ENCODE data around the gene KCNK15. TPM values are rescaled to one million over a fixed set of nuclear protein-coding genes. Genes with fewer than 3 reads are reported as not detected.

KCNK15 gene
- total RNA-seq, 1 donor from 2014 or later: not detected

- Mint-ChIP-seq H3K27ac (ENCODE audit: unreplicated experiment) (no peak overlapping the region), H3K9me3 (no peaks in the 10 kb centered on the region), H3K36me3 (ENCODE audit: low read depth) (no peaks in the 10 kb centered on the region), H3K4me1 (no peaks in the 10 kb centered on the region), H3K27me3 (ENCODE audit: low read depth) (peaks cover 8% of the 10 kb centered on the region), H3K4me3 (no peak overlapping the region)
- no peak for TF ChIP-seq CTCF (conservative IDR thresholded peaks at IDR 0.05)
- no peak for DNase-seq (ENCODE audit: low read depth, low spot score)
Measured at GRCh38 chr20:44796758-44797457, 51.2 kb downstream of the KCNK15 start.

GRCh38 chr20:44799691-44800090, 54.0 kb downstream of the KCNK15 start:
- no peak for DNase-seq (ENCODE audit: low read depth, low spot score)
- Mint-ChIP-seq H3K27ac (ENCODE audit: unreplicated experiment) (no peak overlapping the region), H3K36me3 (ENCODE audit: low read depth) (no peaks in the 10 kb centered on the region), H3K4me1 (no peaks in the 10 kb centered on the region), H3K4me3 (no peak overlapping the region), H3K9me3 (no peaks in the 10 kb centered on the region), H3K27me3 (ENCODE audit: low read depth) (peaks cover 24% of the 10 kb centered on the region)
- TF ChIP-seq CTCF (conservative IDR thresholded peaks at IDR 0.05): no peak

- Mint-ChIP-seq H3K27ac (ENCODE audit: unreplicated experiment) (no peak overlapping the region), H3K4me1 (no peaks in the 10 kb centered on the region), H3K36me3 (ENCODE audit: low read depth) (no peaks in the 10 kb centered on the region), H3K27me3 (ENCODE audit: low read depth) (peaks cover 30% of the 10 kb centered on the region), H3K9me3 (no peaks in the 10 kb centered on the region), H3K4me3 (no peak overlapping the region)
- no peak for TF ChIP-seq CTCF (conservative IDR thresholded peaks at IDR 0.05)
- DNase-seq (ENCODE audit: low read depth, low spot score): peak; percentile 29
Measured at GRCh38 chr20:44800391-44801046, 54.9 kb downstream of the KCNK15 start.

Other genes with a start within 250 kb of the KCNK15 start
- 31.1 and 32.4 TPM in 2 replicates for gene SERINC3, start 223.8 kb upstream of the KCNK15 start, total RNA-seq
- 32.3 and 34.7 TPM in 2 replicates for gene PKIG, start 163.3 kb upstream of the KCNK15 start, total RNA-seq
- gene ADA, start 94.2 kb upstream of the KCNK15 start, total RNA-seq: 8.2 and 9.0 TPM in 2 replicates
- gene CCN5, start 30.5 kb upstream of the KCNK15 start, total RNA-seq: not detected in 2 replicates
- gene RIMS4, start 64.7 kb downstream of the KCNK15 start, total RNA-seq: 4.1 and 6.1 TPM in 2 replicates
- gene YWHAB, start 139.8 kb downstream of the KCNK15 start, total RNA-seq: 168 and 172 TPM in 2 replicates
- gene PABPC1L, start 164.2 kb downstream of the KCNK15 start, total RNA-seq: 75.0 and 78.6 TPM in 2 replicates
- 39.0 and 39.6 TPM in 2 replicates for gene TOMM34, start 214.5 kb downstream of the KCNK15 start, total RNA-seq
- gene STK4, start 220.6 kb downstream of the KCNK15 start, total RNA-seq: 41.2 and 46.4 TPM in 2 replicates